22Rv1 (cell line): Measurements from ENCODE around the gene NRXN3.

Source experiments
- ZFX ChIP-seq: fragments of 450-650 bp; IDR thresholded peaks from 2 replicates; pipeline ENCODE4 v1.6.1; 2017; ENCODE audit warnings: antibody characterized with exemption, borderline replicate concordance
- TF ChIP-seq, protein P1 (sequence below): fragments of 450-650 bp; IDR thresholded peaks from 2 replicates; pipeline ENCODE4 v1.5.1; 2017; ENCODE audit warnings: mild to moderate bottlenecking

- TF ChIP-seq, protein P1, sequence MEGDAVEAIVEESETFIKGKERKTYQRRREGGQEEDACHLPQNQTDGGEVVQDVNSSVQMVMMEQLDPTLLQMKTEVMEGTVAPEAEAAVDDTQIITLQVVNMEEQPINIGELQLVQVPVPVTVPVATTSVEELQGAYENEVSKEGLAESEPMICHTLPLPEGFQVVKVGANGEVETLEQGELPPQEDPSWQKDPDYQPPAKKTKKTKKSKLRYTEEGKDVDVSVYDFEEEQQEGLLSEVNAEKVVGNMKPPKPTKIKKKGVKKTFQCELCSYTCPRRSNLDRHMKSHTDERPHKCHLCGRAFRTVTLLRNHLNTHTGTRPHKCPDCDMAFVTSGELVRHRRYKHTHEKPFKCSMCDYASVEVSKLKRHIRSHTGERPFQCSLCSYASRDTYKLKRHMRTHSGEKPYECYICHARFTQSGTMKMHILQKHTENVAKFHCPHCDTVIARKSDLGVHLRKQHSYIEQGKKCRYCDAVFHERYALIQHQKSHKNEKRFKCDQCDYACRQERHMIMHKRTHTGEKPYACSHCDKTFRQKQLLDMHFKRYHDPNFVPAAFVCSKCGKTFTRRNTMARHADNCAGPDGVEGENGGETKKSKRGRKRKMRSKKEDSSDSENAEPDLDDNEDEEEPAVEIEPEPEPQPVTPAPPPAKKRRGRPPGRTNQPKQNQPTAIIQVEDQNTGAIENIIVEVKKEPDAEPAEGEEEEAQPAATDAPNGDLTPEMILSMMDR = no peak
- no peak for TF ChIP-seq ZFX
Measured at GRCh38 chr14:79021766-79022165, 851.6 kb downstream of the NRXN3 start.
